ENCODE measurements around the gene ZC3H4.

DNA sequence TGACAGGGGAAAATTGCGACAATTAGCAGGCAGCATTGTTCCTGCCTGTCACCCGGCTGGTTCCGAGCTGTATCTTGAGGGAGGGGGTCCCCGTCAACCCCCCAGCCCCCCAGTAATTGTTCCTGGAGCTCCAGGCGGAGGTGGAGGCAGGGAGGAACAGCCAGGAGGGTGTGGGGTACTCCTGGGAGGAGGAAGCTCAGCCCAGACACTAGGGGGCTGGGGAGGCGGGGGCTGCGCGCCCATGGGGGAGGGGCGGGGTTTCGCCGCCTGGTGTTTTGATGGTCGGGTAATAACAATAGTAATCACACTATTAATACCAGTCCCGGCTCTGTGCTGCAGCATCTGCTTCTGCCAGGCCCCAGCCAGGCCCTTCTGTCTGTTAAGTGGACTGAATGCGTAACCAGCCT lies 85.4 kb downstream of the ZC3H4 start:
- TF ChIP-seq CHD1 (IDR thresholded peaks at IDR 0.05; ENCODE audit: low read depth, low read length) (no peak), EZH2 (IDR thresholded peaks at IDR 0.05; ENCODE audit: low read depth, low read length, severe bottlenecking) (no peak), USF2 (IDR thresholded peaks at IDR 0.05; ENCODE audit: low read length) (no peak), RFX5 (IDR thresholded peaks at IDR 0.05; ENCODE audit: borderline replicate concordance, low read depth, low read length) (no peak), KDM5A (IDR thresholded peaks at IDR 0.05; ENCODE audit: low read length) (no peak), GTF2F1 (IDR thresholded peaks at IDR 0.05; ENCODE audit: borderline replicate concordance, low read depth, low read length) (no peak), CEBPB (IDR thresholded peaks at IDR 0.05; ENCODE audit: low read depth, low read length) (no peak), CHD2 (IDR thresholded peaks at IDR 0.05; ENCODE audit: low read length) (no peak), HDAC2 (IDR thresholded peaks at IDR 0.05; ENCODE audit: borderline replicate concordance in 1 of 2, low read depth in 2 of 2, low read length in 2 of 2) (no peak)
- TF ChIP-seq, protein P1, sequence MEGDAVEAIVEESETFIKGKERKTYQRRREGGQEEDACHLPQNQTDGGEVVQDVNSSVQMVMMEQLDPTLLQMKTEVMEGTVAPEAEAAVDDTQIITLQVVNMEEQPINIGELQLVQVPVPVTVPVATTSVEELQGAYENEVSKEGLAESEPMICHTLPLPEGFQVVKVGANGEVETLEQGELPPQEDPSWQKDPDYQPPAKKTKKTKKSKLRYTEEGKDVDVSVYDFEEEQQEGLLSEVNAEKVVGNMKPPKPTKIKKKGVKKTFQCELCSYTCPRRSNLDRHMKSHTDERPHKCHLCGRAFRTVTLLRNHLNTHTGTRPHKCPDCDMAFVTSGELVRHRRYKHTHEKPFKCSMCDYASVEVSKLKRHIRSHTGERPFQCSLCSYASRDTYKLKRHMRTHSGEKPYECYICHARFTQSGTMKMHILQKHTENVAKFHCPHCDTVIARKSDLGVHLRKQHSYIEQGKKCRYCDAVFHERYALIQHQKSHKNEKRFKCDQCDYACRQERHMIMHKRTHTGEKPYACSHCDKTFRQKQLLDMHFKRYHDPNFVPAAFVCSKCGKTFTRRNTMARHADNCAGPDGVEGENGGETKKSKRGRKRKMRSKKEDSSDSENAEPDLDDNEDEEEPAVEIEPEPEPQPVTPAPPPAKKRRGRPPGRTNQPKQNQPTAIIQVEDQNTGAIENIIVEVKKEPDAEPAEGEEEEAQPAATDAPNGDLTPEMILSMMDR (IDR thresholded peaks at IDR 0.05; ENCODE audit: control extremely low read depth in 1 of 3, insufficient read depth in 1 of 3, low read depth in 1 of 3, low read length in 3 of 3): no peak
- TF ChIP-seq, protein P2, sequence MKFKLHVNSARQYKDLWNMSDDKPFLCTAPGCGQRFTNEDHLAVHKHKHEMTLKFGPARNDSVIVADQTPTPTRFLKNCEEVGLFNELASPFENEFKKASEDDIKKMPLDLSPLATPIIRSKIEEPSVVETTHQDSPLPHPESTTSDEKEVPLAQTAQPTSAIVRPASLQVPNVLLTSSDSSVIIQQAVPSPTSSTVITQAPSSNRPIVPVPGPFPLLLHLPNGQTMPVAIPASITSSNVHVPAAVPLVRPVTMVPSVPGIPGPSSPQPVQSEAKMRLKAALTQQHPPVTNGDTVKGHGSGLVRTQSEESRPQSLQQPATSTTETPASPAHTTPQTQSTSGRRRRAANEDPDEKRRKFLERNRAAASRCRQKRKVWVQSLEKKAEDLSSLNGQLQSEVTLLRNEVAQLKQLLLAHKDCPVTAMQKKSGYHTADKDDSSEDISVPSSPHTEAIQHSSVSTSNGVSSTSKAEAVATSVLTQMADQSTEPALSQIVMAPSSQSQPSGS (IDR thresholded peaks at IDR 0.05; ENCODE audit: low read length): no peak
